Kidney (tissue), 14 donors: ENCODE data around the gene C1orf21. TPM values are rescaled to one million over a fixed set of nuclear protein-coding genes. Genes with fewer than 3 reads are reported as not detected.

Experiments
- DNase-seq, 5 donors: peaks; one replicate each; pipeline ENCODE4 v3.0.0-alpha.2; 2013 to 2020
- FAIRE-seq: peaks from 2 replicates; lab custom pipeline; 2012; peaks lifted over from hg19 to GRCh38; lab: Jason Lieb, UNC
- H3K27ac ChIP-seq, 2 donors: one replicate each; pipeline ENCODE4 v1.7.0; 2013; ENCODE audit warnings: low read depth in 2 of 2, low read length in 2 of 2, inconsistent platforms in 1 of 2
- H3K27me3 ChIP-seq: one replicate; pipeline ENCODE4 v1.7.1; 2013; ENCODE audit warnings: low read length, inconsistent platforms; ENCODE audit not compliant: control insufficient read depth, insufficient read depth
- H3K36me3 ChIP-seq, 3 donors: one replicate each; pipeline versions ENCODE4 v1.7.0 to v1.7.1; 2013; ENCODE audit warnings: low read length in 3 of 3, control low read depth in 1 of 3, inconsistent platforms in 1 of 3; ENCODE audit not compliant: insufficient read depth in 3 of 3, control insufficient read depth in 2 of 3
- H3K4me1 ChIP-seq, 3 donors: one replicate each; pipeline versions ENCODE4 v1.7.0 to v1.7.1; 2013; ENCODE audit warnings: low read length in 3 of 3, inconsistent platforms in 1 of 3, low read depth in 1 of 3; ENCODE audit not compliant: control insufficient read depth in 2 of 3, insufficient read depth in 2 of 3
- H3K4me3 ChIP-seq, 3 donors: one replicate each; pipeline versions ENCODE4 v1.7.0 to v1.8.1; 2013; ENCODE audit warnings: low read length in 3 of 3, control low read depth in 1 of 3, inconsistent platforms in 1 of 3
- H3K9ac ChIP-seq, 3 donors: one replicate each; pipeline versions ENCODE4 v1.7.0 to v1.7.1; 2013; ENCODE audit warnings: low read length in 3 of 3, control low read depth in 1 of 3, inconsistent platforms in 1 of 3
- H3K9me3 ChIP-seq, 3 donors: one replicate each; pipeline versions ENCODE4 v1.7.0 to v1.7.1; 2013; ENCODE audit warnings: low read length in 3 of 3, control low read depth in 1 of 3, inconsistent platforms in 1 of 3; ENCODE audit not compliant: control insufficient read depth in 2 of 3, insufficient read depth in 1 of 3
- intact Hi-C: fragments of 100-400 bp; cut with DNase I; formaldehyde crosslinking; loops from one replicate; pipeline ENCODE4 v1.11.1; 2022
- polyA plus RNA-seq: library from polyadenylated mRNA; stranded (reverse); fragments of 350-450 nt; fragmentation: Illumina TruSeq; extraction: RNeasy Lipid Tissue Mini Kit (QIAGEN cat#74804); gene quantifications from one replicate; pipeline ENCODE4 v1.2.3, GENCODE V29; 2014; ENCODE audit warnings: low read depth, low replicate concordance; ENCODE audit not compliant: insufficient read depth
- total RNA-seq: library from RNA; stranded (reverse); fragmentation: NEBNext Ultra II Directional; extraction: Animal tissue kit (Norgen Biotek cat#: 25700); gene quantifications from one replicate; pipeline ENCODE4 v1.2.1, GENCODE V29; 2021
- TF ChIP-seq, protein P1 (sequence below): IDR thresholded peaks from 3 replicates; pipeline ENCODE4 v1.5.1; 2012; ENCODE audit warnings: mild to moderate bottlenecking, moderate library complexity, borderline replicate concordance; ENCODE audit not compliant: insufficient read depth; ENCODE audit errors: extremely low read depth
- donor health status: control.
- donor health status: control.
- donor health status: control.
- donor health status: control.
- donor health status: control.
- donor health status: DM: yes; HTN: yes; CAD: no.
- donor health status: Normal renal cell carcinoma (clear cell type).

C1orf21 gene
- total and polyA plus RNA-seq, 2 donors from 2014 or later = 18.3 to 18.6 TPM

DNA sequence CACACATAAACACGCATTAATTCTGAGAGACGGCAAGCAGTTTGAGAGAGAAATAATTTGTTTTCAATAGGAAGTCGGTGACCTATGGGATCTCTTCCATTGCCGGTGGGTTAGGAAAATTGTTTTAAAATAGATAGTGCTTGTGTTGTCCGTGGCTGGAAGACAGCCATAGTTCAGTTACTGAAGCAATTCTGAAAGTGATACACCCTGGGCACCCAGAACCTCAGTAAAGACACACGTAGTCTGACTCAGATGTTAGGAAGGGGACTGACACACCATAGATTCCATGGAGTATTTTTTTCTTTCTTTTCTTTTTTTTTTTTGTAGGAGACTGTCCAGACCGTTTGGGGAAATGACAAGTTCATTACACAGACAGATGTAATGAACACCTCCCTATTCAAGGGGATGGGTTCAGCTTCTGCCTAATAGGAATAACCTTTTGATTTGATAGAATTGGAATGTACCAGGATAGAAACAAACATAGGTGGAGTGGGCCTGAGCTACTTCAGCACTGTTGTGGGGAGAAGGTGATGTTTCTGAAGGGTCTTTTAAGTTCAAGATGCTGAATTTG, 1.6 kb downstream of the C1orf21 start:
- peak in 1 of 5 donors; percentile 35 for DNase-seq
- H3K27ac ChIP-seq = no peak overlapping the region
- no peaks in the 10 kb centered on the region for H3K9me3 ChIP-seq
- peak overlapping the region in 2 of 3 donors; percentile 38 to 77 for H3K9ac ChIP-seq
- H3K4me3 ChIP-seq = peak overlapping the region; percentile 79 to 88 (median 82)
- no peaks in the 10 kb centered on the region for H3K27me3 ChIP-seq
- intact Hi-C loops = no loop called here
- TF ChIP-seq, protein P1, sequence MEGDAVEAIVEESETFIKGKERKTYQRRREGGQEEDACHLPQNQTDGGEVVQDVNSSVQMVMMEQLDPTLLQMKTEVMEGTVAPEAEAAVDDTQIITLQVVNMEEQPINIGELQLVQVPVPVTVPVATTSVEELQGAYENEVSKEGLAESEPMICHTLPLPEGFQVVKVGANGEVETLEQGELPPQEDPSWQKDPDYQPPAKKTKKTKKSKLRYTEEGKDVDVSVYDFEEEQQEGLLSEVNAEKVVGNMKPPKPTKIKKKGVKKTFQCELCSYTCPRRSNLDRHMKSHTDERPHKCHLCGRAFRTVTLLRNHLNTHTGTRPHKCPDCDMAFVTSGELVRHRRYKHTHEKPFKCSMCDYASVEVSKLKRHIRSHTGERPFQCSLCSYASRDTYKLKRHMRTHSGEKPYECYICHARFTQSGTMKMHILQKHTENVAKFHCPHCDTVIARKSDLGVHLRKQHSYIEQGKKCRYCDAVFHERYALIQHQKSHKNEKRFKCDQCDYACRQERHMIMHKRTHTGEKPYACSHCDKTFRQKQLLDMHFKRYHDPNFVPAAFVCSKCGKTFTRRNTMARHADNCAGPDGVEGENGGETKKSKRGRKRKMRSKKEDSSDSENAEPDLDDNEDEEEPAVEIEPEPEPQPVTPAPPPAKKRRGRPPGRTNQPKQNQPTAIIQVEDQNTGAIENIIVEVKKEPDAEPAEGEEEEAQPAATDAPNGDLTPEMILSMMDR = no peak
- no peak for FAIRE-seq
- H3K4me1 ChIP-seq = peaks cover 0 to 6% (median 0%) of the 10 kb centered on the region in 3 donors
- H3K36me3 ChIP-seq = no peaks in the 10 kb centered on the region

DNA sequence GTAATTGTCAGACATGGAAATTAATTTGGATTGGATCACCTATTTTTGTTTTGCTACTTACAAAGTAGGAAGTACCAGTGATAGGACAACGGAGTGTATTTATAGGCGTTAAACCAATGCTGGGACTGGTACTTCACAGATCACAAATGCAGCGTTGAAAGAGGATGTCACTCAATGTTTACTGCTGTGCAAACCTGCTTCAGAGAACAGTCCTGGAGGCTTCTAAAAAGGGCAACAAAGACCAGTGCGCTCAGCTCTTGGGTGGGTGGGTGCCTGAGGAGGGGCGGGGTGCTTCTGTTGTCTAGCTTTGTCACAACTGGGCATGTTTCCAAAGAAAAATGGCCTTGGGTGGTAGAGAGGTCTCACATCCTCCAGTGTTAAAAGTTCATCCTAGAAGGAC, 2.1 kb downstream of the C1orf21 start:
- H3K9me3 ChIP-seq = no peaks in the 10 kb centered on the region
- no peak for FAIRE-seq
- H3K9ac ChIP-seq = peak overlapping the region in 1 of 3 donors; percentile 38
- intact Hi-C loops = no loop called here
- H3K4me3 ChIP-seq = peak overlapping the region in 1 of 3 donors; percentile 79
- H3K36me3 ChIP-seq = no peaks in the 10 kb centered on the region
- no peak overlapping the region for H3K27ac ChIP-seq
- TF ChIP-seq, protein P1 = no peak
- DNase-seq = peak in 1 of 5 donors; percentile 23
- H3K4me1 ChIP-seq = peaks cover 0 to 6% (median 0%) of the 10 kb centered on the region in 3 donors
- no peaks in the 10 kb centered on the region for H3K27me3 ChIP-seq

- H3K36me3 ChIP-seq = no peaks in the 10 kb centered on the region
- H3K9me3 ChIP-seq = no peaks in the 10 kb centered on the region
- FAIRE-seq = no peak
- H3K9ac ChIP-seq = no peak overlapping the region
- intact Hi-C loops = no loop called here
- H3K4me1 ChIP-seq = peaks cover 0 to 6% (median 0%) of the 10 kb centered on the region in 3 donors
- TF ChIP-seq, protein P1 = no peak
- H3K4me3 ChIP-seq = no peak overlapping the region
- no peak overlapping the region for H3K27ac ChIP-seq
- no peak for DNase-seq
- H3K27me3 ChIP-seq = no peaks in the 10 kb centered on the region
Measured at GRCh38 chr1:184389446-184389845, 2.6 kb downstream of the C1orf21 start.
